PC-9 (cell line): ENCODE measurements around the gene PSMG3. TPM values are rescaled to one million over a fixed set of nuclear protein-coding genes. Genes with fewer than 3 reads are reported as not detected.

Source experiments
- BruUV-seq: library from RNA; stranded (reverse); fragments of 400-500 nt; replicated peaks from 2 replicates; lab custom pipeline; 2021; lab: Mats Ljungman, UMichigan
- CTCF ChIA-PET: fragments of 300-600 bp; sonication (Branson Sonifier 250); formaldehyde crosslinking; loops from one replicate; lab custom pipeline; 2022; ENCODE audit warnings: antibody characterized with exemption; lab: Charles Lee
- POLR2A ChIA-PET: fragments of 300-600 bp; sonication (Branson Sonifier 250); formaldehyde crosslinking; loops from one replicate; lab custom pipeline; 2022; ENCODE audit warnings: antibody characterized with exemption; ENCODE audit not compliant: unreplicated experiment; lab: Charles Lee
- DNase-seq, 2 experiments: peaks; one replicate each; pipeline versions ENCODE4 v3.0.0 to v3.0.0-alpha.2; 2015 to 2022; ENCODE audit warnings: mixed read lengths in 1 of 2
- H2AFZ ChIP-seq: fragments of 200-600 bp; sonication (generic); 2 replicates; pipeline ENCODE4 v1.8.1; 2017; ENCODE audit warnings: antibody characterized with exemption
- H3F3A ChIP-seq: fragments of 200-600 bp; sonication (generic); 2 replicates; pipeline ENCODE4 v1.8.1; 2017; ENCODE audit warnings: antibody characterized with exemption, mild to moderate bottlenecking, low read depth; ENCODE audit not compliant: insufficient read depth
- H3K27ac ChIP-seq: fragments of 200-600 bp; sonication (generic); 2 replicates; pipeline ENCODE4 v1.6.1; 2016; ENCODE audit warnings: mixed run types
- H3K27me3 ChIP-seq: fragments of 200-600 bp; sonication (generic); 2 replicates; pipeline ENCODE4 v1.6.1; 2016; ENCODE audit warnings: low read depth, mixed run types; ENCODE audit not compliant: insufficient read depth
- H3K36me3 ChIP-seq: fragments of 200-600 bp; sonication (generic); 2 replicates; pipeline ENCODE4 v1.6.1; 2016; ENCODE audit warnings: low read depth, mixed run types
- H3K4me1 ChIP-seq: fragments of 200-600 bp; sonication (generic); replicated peaks from 2 replicates; pipeline ENCODE4 v1.6.1; 2016; ENCODE audit warnings: mixed run types; ENCODE audit not compliant: insufficient read depth
- H3K4me2 ChIP-seq: fragments of 200-600 bp; sonication (generic); 2 replicates; pipeline ENCODE4 v1.6.1; 2017; ENCODE audit warnings: mixed run types
- H3K4me3 ChIP-seq: fragments of 200-600 bp; sonication (generic); 2 replicates; pipeline ENCODE4 v1.6.1; 2016; ENCODE audit warnings: mixed run types
- H3K79me2 ChIP-seq: fragments of 200-600 bp; sonication (generic); 2 replicates; pipeline ENCODE4 v1.6.1; 2017; ENCODE audit warnings: low read depth, mixed run types
- H3K9me2 ChIP-seq: fragments of 200-600 bp; sonication (generic); 2 replicates; pipeline ENCODE4 v1.8.1; 2017; ENCODE audit warnings: mild to moderate bottlenecking; ENCODE audit not compliant: insufficient read depth
- H3K9me3 ChIP-seq: fragments of 200-600 bp; sonication (generic); 2 replicates; pipeline ENCODE4 v1.8.1; 2016; ENCODE audit warnings: low read depth; ENCODE audit not compliant: insufficient read depth
- H4K20me1 ChIP-seq: fragments of 200-600 bp; sonication (generic); 2 replicates; pipeline ENCODE4 v1.8.1; 2017; ENCODE audit not compliant: insufficient read depth
- CTCF ChIP-seq: fragments of 200-600 bp; sonication (generic); conservative IDR thresholded peaks from 2 replicates; pipeline ENCODE4 v1.6.1; 2017; ENCODE audit warnings: mixed run types, antibody characterized with exemption, mild to moderate bottlenecking, moderate library complexity
- EZH2 ChIP-seq: fragments of 200-600 bp; sonication (generic); IDR thresholded peaks from 2 replicates; pipeline ENCODE4 v1.8.0; 2017; ENCODE audit warnings: antibody characterized with exemption, low read depth
- intact Hi-C: fragments of 100-400 bp; cut with micrococcal nuclease; formaldehyde crosslinking; loops from one replicate; pipeline ENCODE4 v1.10.0; 2022; ENCODE audit not compliant: unreplicated experiment
- total RNA-seq: library from RNA; stranded (reverse); gene quantifications from 2 replicates; pipeline ENCODE4 v1.2.3, GENCODE V29; 2021

Gene PSMG3
- total RNA-seq, 1 experiment from 2014 or later: 63.3 TPM

DNA sequence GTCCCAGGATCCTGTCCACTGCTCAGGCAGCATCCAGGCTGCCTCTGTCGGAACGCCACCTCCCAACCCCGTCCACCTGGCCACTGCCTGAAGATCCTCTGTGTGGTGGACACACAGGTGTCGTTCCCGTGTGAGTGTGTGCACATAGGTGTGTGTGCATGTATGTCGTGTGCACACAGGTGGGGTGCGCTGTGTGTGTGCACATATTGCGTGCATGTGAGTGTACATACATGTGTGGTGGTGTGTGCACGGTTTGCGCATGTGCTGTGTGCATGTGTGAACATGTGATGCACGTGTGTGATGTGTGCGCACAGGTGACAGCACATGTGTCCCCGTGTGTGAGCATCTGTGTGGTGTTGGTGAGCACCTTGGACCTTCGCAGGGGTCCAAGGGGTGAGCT lies 20.9 kb downstream of the PSMG3 start:
- TF ChIP-seq CTCF (no peak), EZH2 (no peak)
- Histone ChIP-seq H3K9me3 (no peaks in the 10 kb centered on the region), H2AFZ (no peak overlapping the region), H3K79me2 (peaks cover 4% of the 10 kb centered on the region; the same call in 1 of the 2 replicates), H3K9me2 (no peaks in the 10 kb centered on the region), H3K4me2 (no peak overlapping the region), H3K27ac (no peak overlapping the region), H3K4me3 (no peak overlapping the region), H4K20me1 (peaks cover 17% of the 10 kb centered on the region; the same call in 1 of the 2 replicates), H3F3A (peaks cover 12% of the 10 kb centered on the region; the same call in 1 of the 2 replicates), H3K27me3 (no peaks in the 10 kb centered on the region), H3K36me3 (no peaks in the 10 kb centered on the region; the same call in 1 of the 2 replicates), H3K4me1 (no peaks in the 10 kb centered on the region)
- no peak for DNase-seq
- no TSS peak for BruUV-seq
- intact Hi-C loops: no loop called here
- POLR2A ChIA-PET: no interaction called here
- CTCF ChIA-PET: interaction anchor here (0.6 kb wide), 1 partner anchor 75 kb away, joined by 3 read pairs; no protein-coding TSS in a partner anchor

DNA sequence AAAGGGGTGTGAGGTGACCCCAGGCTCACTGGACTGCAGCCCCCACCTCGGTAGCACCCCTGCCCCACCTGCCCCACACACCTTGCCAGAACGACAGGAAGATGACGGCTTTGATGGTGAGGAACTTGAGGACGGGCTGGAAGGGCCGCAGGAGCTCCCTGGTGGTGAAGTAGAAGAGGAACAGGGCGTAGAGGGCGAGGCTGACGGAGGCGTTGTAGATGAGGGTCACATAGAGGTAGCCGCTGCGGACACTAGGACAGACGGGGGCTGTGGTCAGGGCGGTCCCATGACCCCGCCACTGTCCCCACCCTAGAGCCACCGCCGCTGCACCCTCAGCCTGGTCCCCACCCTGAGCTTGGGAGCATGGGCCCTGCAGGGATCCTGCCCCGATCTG lies 21.4 kb downstream of the PSMG3 start:
- POLR2A ChIA-PET: no interaction called here
- no peaks in the 10 kb centered on the region for H3K9me2 ChIP-seq
- H3K79me2 ChIP-seq: no peaks in the 10 kb centered on the region
- DNase-seq: no peak
- peaks cover 17% of the 10 kb centered on the region; the same call in 1 of the 2 replicates for H3F3A ChIP-seq
- no peaks in the 10 kb centered on the region for H3K4me1 ChIP-seq
- no peak overlapping the region for H3K4me3 ChIP-seq
- no TSS peak for BruUV-seq
- no peaks in the 10 kb centered on the region for H3K27me3 ChIP-seq
- no peak overlapping the region for H3K27ac ChIP-seq
- H3K4me2 ChIP-seq: no peak overlapping the region
- TF ChIP-seq CTCF (peak; percentile 22; the same call in 1 of the 2 replicates), EZH2 (no peak)
- intact Hi-C loops: no loop called here
- H3K9me3 ChIP-seq: no peaks in the 10 kb centered on the region
- H2AFZ ChIP-seq: no peak overlapping the region
- H4K20me1 ChIP-seq: peaks cover 21% of the 10 kb centered on the region; the same call in 1 of the 2 replicates
- CTCF ChIA-PET: interaction anchor here (0.6 kb wide), 1 partner anchor 74 kb away, joined by 3 read pairs; no protein-coding TSS in a partner anchor
- no peaks in the 10 kb centered on the region; the same call in 1 of the 2 replicates for H3K36me3 ChIP-seq

DNA sequence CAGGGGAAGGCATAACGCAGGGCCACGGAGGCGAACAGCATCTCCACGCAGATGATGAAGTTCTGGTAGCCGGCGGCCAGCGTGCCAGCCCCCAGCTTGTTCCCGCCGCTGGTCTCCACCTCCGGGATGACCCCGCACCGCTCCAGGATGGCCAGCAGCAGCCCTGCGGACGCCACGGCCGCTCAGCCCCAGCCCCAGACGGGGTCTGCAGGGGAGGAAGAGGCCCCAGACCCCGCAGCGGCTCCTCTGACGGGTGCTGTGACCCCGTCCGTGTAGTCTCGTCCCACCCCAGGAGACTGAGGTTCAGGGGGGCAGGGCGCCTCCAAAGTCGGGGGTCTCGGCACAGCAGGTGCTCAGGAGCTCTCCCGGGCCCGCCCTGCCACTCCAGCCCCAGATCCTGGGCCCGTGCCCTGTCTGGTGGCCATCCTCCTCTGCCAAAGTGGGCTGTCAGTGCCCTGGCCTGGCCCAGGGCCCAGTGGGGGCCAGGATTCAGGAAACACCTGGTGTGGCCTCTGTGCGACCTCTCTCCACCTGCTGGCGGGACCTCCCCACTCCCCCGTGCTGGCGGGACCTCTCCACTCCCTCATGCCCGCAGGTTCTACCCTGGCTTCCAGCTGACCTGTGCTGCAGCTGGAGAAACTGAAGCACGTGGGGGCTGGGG lies 21.9 kb downstream of the PSMG3 start:
- intact Hi-C loops: no loop called here
- CTCF ChIA-PET: no interaction called here
- H3K36me3 ChIP-seq: no peaks in the 10 kb centered on the region; the same call in 1 of the 2 replicates
- BruUV-seq: no TSS peak
- no peak overlapping the region for H3K4me3 ChIP-seq
- H3K9me3 ChIP-seq: no peaks in the 10 kb centered on the region
- no peak overlapping the region for H3K4me2 ChIP-seq
- no peaks in the 10 kb centered on the region for H3K4me1 ChIP-seq
- H3K79me2 ChIP-seq: no peaks in the 10 kb centered on the region
- H2AFZ ChIP-seq: no peak overlapping the region
- DNase-seq: no peak
- no peaks in the 10 kb centered on the region for H3K9me2 ChIP-seq
- no peak overlapping the region for H3K27ac ChIP-seq
- H3K27me3 ChIP-seq: no peaks in the 10 kb centered on the region
- no peak for TF ChIP-seq CTCF
- no peak for TF ChIP-seq EZH2
- H4K20me1 ChIP-seq: peaks cover 27% of the 10 kb centered on the region
- H3F3A ChIP-seq: peaks cover 23% of the 10 kb centered on the region
- POLR2A ChIA-PET: interaction anchor here (0.6 kb wide), 1 partner anchor 20 kb away, joined by 3 read pairs; no protein-coding TSS in a partner anchor
